ENCODE measurements around the gene IGLL5.

DNA sequence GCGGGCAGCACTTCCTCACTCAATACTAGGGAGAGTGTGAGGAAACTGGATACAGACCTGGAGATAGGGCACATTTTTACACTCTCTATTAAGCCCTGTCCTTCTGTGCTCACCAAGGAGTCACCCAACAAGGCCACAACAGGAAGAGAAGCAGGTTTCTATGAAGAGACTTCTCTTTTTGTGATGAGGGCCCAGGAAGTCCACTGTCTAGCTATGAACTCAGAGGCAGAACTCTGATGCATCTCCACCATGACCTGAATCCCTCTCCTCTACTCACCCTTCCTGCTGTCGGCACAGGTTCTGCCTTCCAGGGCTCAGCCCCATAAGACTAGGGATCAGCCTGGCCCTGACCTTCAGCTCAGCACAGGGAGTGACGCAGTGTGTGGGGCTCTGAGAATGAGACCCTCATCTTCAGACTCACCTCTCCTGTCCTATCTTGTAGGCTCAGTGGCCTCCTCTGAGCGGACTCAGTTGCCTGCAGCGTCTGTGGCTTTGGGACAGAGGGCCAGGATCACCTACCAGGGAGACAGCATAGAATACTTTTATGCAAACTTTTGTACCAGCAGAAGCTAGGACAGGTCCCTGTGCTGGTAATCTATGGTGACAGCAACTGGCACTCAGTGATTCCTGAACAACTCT lies 49.3 kb upstream of the IGLL5 start:
- TF ChIP-seq, protein P1, sequence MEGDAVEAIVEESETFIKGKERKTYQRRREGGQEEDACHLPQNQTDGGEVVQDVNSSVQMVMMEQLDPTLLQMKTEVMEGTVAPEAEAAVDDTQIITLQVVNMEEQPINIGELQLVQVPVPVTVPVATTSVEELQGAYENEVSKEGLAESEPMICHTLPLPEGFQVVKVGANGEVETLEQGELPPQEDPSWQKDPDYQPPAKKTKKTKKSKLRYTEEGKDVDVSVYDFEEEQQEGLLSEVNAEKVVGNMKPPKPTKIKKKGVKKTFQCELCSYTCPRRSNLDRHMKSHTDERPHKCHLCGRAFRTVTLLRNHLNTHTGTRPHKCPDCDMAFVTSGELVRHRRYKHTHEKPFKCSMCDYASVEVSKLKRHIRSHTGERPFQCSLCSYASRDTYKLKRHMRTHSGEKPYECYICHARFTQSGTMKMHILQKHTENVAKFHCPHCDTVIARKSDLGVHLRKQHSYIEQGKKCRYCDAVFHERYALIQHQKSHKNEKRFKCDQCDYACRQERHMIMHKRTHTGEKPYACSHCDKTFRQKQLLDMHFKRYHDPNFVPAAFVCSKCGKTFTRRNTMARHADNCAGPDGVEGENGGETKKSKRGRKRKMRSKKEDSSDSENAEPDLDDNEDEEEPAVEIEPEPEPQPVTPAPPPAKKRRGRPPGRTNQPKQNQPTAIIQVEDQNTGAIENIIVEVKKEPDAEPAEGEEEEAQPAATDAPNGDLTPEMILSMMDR (IDR thresholded peaks at IDR 0.05; ENCODE audit: low read depth, low read length) = no peak
- TF ChIP-seq EZH2phosphoT487 (IDR thresholded peaks at IDR 0.05; ENCODE audit: low read depth) = no peak
